GM21737 (cell line): Measurements from ENCODE around the gene TERT.
"Not testable (repeated sequence)": the region's sequence is repeated elsewhere in the genome, so short reads cannot be mapped to it uniquely, and the experiment has no call there.

Experiments
- ATAC-seq: cut with Tn5 transposase; IDR thresholded peaks from one replicate; pipeline ENCODE4 v1.9.1; 2021; ENCODE audit warnings: mild to moderate bottlenecking, moderate library complexity; ENCODE audit not compliant: unreplicated experiment

The TERT gene

DNA sequence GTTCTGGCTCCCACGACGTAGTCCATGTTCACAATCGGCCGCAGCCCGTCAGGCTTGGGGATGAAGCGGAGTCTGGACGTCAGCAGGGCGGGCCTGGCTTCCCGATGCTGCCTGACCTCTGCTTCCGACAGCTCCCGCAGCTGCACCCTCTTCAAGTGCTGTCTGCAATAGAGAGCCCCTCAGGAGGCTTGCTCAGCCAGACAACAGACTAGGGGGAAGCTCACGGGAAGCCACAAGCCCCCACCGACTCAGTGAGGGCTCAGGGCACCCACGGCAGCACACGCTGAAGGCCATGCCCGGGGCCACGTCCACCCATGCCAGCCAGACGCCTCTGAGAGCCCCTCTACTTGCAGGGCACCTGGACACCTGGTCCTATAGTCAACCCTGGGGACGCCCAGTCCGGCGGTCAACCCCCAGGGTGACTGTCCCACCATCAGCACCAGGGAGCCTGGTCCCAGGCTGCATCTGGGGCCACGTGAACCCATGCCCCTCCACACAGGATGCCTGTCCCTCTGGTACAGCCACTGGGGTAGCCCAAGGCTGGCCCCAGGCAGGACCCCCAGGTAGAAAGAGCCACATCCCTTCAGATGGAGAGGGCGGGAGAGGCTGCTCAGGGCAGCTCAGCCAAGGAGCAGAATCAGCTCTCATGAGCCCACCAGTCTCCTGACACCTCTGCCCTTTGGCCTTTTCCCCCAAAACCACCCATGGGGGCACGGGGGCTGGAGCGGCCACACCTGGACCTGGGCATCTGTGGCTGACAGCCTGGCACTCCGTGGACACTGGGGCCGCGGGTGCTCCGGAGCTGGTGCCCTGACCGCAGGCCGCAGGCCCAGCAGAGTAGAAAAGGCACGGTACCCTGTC is 14.5 kb downstream of the TERT start:
- no peak for ATAC-seq

DNA sequence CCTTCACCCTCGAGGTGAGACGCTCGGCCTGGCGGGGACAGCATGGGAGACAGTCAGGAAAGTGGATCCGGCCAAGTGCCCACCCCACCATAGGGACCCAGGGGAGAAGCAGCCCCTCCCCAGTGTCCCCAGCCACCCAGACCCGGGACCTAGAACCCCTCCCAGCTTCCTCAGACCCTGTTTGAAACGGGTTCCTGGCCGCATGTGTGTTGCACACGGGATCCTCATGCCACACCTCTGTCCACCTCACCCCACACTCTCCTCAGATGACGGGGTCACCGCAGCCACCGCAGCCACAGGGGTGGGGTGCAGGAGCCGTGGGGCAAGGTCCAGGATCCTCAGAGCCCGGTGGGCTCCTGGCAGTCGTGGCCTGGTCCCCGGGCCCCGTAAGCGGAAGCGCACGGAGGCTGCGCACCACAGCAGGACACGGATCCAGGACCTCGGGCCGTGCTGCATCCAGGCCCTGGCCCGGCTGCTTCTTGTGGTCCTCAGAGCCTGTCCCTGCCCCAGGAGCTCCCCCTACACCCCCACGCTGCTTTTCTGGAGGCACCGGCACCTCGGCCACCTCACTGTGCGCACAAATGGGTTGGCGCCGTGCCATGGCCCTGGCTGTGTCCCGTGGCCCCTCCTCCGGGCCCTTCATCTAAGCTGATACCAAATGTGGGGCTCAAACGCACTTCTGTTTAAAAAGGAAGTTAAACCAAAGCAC is 15.3 kb downstream of the TERT start:
- no peak for ATAC-seq

DNA sequence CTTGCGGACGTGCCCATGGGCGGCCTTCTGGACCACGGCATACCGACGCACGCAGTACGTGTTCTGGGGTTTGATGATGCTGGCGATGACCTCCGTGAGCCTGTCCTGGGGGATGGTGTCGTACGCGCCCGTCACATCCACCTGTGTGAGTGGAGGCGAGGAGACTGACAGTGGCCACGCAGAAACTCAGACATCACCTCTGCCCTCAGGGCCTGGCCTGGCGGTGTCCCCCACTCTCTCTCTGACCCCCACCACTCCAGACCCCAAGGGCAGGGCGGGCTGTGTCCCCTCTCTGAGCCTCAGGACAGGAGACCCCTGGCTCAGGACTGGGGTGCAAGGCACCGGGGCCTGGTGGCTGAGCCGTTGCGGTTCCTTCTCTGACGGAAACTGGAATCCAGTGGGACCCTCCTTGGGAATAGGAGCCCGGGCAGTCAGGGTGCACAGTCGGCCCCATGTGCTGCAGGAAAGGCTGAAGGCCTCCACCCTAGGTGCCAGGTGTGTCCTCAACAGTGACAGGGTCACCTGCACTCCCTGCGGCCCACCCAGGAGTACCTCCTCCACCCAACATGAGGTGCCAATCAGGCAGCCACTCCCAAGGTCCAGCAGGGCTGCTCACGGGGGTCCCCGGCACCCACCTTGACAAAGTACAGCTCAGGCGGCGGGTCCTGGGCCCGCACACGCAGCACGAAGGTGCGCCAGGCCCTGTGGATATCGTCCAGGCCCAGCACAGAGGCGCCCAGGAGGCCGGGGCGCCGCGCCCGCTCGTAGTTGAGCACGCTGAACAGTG is 16.0 kb downstream of the TERT start:
- ATAC-seq: no peak

DNA sequence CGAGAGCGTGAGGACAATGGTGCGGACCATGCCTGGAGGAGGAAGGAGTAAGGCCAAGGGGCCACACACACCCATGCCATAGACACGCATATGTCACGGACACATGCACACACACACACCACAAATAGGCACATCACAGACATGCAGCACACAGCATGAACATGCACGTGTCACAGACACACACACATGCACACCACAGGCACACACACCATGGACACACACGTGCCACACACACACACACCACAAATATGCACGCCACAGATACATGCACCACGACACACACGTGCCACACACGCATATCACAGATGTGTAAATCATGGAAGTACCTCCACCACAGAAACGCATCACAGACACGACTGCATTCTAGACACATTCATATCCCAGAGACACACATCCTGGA is 16.7 kb downstream of the TERT start:
- ATAC-seq: no peak

DNA sequence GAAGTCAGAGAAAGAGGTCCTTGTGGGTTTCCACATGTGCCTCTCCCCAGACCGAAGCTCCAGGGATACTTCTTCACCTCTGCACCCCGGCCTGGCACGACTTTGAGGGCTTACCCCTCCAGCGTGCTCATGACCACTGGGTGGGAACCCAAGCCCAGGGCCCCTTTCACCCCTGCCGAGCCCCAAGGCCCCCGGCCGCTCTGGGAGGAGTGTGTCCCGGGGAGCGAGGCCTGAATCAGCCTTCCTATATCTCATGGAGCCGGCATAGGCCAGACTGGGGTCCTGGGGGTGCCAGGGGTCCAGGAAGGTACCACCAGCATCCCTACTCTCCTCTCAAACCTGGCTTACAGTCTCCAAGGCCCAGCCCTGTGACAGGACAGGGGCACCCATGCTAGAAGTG is 17.1 kb downstream of the TERT start:
- no peak for ATAC-seq

DNA sequence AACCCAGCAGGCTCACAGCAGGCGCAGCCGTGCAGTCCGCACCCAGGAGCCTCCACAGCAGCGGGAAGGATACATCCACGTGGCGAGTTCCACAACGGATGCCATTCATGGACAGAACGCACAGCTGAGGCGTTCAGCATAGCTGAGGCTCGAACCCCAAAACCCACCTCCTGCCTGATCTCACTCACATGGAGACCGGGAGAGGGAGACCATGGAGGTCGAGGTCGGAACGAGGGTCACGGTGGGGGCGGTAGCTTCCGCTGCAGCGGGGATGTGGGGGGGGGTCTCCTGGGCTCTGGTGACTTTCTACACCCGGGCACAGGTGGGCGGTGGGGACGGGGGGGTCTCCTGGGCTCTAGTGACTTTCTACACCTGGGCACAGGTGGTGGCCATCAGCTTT is 17.5 kb downstream of the TERT start:
- ATAC-seq: no peak

DNA sequence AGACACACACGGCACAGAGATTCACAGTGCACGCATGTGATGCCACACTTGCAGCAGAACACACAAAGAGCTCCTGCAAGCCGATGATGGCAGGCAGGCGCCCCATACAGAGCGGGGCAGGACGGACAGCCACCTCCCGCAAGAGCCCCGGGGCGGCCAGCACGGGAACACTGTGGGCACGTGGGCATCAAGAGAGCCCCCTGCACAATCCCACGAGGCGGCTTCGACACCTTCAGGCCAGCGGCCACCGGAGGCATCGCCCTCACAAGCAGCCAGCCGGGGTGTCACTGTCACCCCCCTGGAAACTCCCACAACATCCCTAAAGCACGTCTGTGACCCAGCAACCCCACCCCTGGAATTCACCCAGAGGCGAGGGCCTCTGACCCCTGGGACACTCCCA is 17.9 kb downstream of the TERT start:
- ATAC-seq: no peak

DNA sequence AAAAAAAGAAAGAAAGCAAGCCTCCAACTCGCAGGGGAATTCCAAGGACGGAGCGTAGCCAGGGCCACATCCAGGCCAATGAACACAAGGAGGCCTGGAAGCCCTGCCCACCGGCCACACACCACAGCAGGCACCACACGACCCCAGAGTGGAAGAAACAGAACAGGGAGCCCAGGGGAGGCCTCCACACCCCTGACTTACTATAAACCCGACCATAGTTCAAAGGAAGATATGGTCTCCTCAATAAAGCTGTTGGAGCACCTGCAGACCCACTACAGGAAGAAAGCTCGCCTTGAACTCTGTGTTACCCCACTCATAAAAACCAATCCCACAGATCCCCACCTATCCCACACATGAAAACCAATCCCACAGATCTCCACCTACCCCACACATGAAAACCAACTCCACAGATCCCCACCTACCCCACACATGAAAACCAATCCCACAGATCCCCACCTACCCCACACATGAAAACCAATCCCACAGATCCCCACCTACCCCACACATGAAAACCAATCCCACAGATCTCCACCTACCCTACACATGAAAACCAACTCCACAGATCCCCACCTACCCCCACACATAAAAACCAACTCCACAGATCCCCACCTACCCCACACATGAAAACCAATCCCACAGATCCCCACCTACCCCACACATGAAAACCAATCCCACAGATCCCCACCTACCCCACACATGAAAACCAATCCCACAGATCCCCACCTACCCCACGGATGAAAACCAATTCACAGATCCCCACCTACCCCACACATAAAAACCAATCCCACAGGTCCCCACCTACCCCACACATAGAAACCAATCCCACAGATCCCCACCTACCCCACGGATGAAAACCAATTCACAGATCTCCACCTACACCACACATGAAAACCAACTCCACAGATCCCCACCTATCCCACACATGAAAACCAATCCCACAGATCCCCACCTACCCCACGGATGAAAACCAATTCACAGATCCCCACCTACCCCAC is 19.2 kb downstream of the TERT start:
- not testable (repeated sequence) for ATAC-seq

DNA sequence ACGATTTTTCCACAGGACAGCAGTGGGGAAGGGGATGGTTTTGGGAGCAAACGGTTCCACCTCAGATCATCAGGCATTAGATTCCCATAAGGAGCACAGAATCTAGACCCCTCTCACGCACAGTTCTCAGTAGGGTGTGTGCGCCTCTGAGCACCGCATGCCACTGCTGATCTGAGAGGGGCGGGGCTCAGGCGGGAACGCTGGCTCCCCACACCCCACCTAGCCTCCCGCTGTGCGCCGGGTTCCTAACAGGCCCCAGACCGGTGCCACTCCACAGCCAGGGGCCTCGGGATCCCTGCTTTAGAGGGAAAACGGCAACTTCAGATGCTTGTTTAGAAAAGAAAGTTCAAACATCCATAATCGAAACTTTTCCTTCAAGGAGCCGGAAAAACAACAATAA is 20.4 kb downstream of the TERT start:
- ATAC-seq: no peak

DNA sequence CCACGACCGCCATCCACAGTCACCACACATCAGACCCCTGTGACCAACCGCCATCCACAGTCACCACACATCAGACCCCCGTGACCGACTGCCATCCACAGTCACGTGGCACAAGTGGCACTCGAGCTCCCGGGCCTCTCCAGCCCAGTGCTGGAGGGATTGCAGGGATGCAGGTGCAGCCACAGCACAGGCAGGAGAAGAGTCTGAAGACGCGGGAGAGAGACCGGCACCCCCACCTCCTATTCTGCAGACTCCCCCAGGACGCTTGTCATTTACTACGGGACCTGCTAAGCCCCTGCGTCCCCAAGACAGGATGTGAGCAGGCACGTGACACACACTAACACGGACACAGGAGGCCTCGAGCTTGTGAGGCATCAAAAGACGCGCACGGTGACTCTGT is 21.1 kb downstream of the TERT start:
- ATAC-seq: no peak

DNA sequence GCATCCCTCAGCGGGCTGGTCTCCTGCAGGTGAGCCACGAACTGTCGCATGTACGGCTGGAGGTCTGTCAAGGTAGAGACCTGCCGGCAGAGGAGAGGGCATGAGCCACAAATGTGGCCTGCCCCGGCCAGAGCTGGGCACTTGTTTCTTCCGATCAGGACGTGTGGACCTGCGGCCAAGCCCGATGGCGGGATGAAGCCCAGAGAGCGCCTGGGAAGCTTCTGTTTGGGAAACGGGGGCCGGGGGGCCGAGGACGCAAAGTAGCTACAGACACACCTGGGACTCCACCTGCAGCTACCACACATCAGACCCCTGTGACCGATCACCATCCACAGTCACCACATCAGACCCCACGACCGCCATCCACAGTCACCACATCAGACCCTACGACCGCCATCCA is 22.7 kb downstream of the TERT start:
- no peak for ATAC-seq

DNA sequence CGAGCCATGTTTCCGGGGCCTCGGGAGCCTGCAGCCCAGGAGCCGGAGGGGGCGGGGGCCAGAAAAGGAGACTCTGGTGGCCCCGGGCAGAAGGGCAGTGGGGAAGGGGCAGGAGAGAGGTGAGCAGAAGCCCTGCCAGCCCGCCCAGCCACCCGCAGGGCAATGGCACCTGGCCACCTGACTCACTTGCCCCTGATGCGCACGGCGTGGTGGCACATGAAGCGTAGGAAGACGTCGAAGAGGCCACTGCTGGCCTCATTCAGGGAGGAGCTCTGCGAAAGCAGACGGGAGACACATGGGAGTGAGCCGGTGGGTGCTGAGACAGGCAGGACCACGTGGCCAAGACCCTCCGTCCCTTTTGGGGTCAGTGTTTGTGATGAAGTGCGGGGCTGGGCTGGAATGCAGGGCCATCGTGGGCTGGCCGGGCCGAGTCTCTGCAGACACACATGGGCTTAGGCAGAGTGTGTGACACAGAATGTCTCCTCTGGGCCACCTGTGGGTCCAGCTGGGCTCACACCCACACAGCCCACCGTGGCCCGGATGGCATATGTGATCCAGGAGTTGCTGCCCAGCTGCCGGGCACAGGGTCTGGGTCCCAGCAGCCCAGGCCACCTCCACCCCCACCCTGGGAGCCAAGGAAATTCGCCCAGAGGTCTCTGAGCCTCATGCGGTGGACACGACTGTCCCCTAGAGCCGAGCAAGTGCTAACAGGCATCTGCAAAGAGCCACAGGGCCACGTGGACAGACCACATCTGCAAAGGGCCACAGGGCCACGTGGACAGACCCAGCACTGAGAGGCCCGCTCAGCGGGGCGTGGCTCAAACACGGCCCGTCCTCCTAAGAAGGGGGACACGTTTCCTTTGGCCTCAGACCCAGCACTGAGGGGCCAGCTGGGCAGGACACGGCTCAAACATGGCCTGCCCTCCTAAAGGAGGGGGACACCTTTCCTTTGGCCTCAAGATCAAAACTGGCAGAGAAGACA is 23.6 kb downstream of the TERT start:
- ATAC-seq: no peak

DNA sequence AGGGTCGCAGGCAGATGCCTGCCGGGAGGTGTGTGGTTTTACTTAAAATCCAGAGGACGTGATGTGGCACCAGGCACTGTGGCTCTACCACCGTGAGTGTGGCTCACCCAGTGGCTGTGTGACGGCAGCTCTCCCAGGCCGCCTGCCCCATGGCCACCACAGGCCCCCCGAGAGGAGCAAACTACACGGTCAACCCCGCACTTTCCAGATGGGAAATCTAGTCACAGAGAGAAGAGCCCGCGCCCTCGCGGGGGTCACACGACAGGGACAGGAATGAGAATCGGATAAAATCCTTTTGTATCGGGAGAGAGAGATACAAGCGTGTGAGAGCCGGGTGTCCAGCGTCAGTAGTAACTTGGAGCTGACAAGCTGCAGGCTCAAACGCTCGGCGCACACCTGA is 24.4 kb downstream of the TERT start:
- ATAC-seq: no peak

DNA sequence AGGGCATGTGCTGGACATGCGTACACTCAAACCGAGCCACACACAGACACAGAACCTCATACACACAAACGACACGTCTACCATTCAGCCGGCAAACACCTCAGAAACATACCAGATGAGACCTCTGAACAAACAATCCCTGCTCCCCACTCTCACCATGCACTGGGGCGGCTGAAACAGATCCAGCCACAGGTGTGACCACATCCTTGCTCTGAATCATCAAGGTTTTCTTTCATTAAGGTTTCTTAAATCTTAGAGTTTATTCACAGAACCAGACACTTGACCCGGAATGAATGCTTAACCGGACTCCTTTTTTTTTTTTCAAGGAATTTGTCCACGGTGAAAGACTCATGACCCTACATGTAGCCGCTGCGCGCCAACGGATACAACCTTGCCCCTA is 26.2 kb downstream of the TERT start:
- ATAC-seq: no peak

DNA sequence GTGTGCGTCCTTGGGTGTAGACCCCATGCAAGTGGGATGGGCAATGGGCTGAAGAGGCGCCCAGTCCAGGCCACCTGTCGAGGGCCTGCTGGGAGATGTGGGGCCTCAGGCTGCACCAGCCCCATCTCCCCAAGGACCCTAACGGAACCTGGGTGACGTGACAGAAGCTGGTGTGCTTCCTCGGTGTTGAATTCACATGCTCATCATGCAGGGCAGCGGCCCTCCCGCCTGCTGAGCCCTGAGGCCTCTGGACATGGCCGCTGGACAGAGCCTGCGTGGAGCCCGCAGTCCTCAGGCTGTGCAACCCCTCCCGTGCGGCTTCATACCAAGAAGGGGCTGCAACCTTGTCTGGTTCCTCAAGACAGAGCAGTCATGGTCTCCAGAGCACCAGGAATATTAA is 26.8 kb downstream of the TERT start:
- ATAC-seq: no peak

DNA sequence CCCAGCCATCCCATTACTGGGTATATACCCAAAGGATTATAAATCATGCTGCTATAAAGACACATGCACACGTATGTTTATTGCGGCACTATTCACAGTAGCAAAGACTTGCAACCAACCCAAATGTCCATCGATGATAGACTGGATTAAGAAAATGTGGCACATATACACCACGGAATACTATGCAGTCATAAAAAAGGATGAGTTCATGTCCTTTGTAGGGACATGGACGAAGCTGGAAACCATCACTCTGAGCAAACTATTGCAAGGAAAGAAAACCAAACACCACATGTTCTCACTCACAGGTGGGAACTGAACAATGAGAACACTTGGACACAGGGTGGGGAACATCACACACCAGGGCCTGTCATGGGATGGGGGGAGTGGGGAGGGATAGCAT is 27.4 kb downstream of the TERT start:
- ATAC-seq: not testable (repeated sequence)

DNA sequence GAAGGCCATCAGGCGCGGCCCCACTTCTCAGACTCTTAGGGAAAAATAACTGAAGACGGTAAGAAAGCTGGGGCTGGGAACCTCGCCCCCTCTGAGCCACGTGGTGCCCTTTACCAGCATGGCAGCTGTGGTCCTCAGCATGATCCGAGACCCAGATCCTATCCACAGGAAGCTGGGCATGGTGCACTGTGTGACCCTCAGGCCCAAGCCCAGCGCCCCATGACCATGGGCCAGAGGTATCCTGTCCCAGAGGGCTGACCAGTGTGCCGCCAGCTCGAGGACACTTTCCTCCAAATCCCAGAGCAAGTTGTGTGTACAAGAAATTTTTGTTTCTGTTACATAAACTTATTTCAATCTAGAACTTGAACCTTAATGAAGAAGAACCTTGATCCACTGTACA is 28.1 kb downstream of the TERT start:
- no peak for ATAC-seq

DNA sequence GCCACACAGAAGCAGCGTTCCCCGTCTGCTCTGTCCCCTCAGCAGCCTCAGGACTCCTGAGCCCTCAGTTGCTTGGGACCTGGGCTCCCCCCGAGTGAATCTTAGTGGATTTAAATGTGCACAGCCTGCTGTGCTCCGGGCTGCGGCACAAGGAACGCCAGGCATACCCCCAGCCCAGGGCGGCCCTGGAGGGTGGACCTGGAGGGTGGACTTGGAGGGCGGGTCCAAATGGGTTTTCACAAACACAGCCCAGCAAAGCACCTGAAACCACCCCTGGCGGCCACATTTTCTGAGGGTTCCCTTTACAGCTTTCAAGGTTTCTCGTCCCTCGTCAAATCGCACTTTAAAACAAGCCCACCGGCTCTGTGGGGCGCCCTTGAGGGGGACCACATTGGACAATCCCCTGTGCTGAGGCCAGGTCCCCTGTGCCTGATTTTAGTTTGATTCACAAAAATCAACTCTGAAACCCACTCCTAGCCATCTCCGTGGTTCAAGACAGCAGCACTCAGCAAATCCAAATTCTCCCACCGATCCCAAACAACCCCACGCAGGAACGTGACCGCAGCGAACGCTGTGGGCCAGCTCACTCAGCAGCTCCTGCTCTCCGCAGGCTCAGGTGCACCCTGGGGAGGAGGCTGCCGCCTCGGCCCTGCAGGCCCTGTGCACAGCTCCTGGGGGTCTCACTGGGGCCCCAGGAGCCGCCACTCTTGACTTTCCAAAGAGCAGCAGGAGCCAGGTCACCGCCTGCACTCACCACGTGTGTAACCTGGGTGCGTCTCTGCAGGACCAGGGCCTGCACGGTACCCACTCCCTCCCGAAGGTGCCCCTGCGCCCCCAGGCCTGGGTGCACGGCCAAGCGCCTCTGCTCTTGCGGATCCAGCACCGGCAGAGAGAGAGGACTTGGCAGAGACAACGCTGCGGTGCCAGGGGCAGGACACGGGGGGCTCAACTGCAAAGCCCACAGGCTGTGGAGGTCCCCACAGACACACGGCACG is 29.1 kb downstream of the TERT start:
- no peak for ATAC-seq
